ENCODE results near the gene RAP2A.

DNA sequence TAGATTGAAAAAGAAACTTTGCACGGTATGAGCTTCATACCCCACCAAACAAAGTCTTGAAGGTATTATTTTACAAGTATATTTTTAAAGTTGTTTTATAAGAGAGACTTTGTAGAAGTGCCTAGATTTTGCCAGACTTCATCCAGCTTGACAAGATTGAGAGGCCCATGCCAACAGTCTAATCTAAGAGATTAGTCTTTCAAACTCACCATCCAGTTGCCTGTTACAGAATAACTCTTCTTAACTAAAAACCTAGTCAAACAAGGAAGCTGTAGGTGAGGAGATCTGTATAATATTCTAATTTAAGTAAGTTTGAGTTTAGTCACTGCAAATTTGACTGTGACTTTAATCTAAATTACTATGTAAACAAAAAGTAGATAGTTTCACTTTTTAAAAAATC, 41.9 kb upstream of the RAP2A start:
- TF ChIP-seq, protein P1, sequence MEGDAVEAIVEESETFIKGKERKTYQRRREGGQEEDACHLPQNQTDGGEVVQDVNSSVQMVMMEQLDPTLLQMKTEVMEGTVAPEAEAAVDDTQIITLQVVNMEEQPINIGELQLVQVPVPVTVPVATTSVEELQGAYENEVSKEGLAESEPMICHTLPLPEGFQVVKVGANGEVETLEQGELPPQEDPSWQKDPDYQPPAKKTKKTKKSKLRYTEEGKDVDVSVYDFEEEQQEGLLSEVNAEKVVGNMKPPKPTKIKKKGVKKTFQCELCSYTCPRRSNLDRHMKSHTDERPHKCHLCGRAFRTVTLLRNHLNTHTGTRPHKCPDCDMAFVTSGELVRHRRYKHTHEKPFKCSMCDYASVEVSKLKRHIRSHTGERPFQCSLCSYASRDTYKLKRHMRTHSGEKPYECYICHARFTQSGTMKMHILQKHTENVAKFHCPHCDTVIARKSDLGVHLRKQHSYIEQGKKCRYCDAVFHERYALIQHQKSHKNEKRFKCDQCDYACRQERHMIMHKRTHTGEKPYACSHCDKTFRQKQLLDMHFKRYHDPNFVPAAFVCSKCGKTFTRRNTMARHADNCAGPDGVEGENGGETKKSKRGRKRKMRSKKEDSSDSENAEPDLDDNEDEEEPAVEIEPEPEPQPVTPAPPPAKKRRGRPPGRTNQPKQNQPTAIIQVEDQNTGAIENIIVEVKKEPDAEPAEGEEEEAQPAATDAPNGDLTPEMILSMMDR (IDR thresholded peaks at IDR 0.05 in 2 of 3, conservative IDR thresholded peaks at IDR 0.05 in 1 of 3; ENCODE audit: insufficient read depth in 2 of 3, low read depth in 1 of 3, low read length in 3 of 3): no peak
- TF ChIP-seq ZNF507 (tag; conservative IDR thresholded peaks at IDR 0.05): no peak
